Gastroesophageal sphincter (tissue), 4 donors: ENCODE data around the gene NEK9. TPM values are rescaled to one million over a fixed set of nuclear protein-coding genes. Genes with fewer than 3 reads are reported as not detected.

Experiments used
- ATAC-seq: fragments of 150-250 bp; one replicate; pipeline ENCODE4 v1.9.1; 2016; ENCODE audit warnings: mild to moderate bottlenecking, moderate library complexity
- H3K27ac ChIP-seq, 4 donors: fragments of 200-600 bp; sonication (generic) in 3 of 4; 1 replicate in 3 of 4; 2 replicates in 1 of 4; pipeline ENCODE4 v1.5.1; 2016 to 2019
- H3K27me3 ChIP-seq: fragments of 200-600 bp; sonication (generic); one replicate; pipeline ENCODE4 v1.5.1; 2019
- H3K36me3 ChIP-seq, 2 donors: fragments of 200-600 bp; sonication (generic); one replicate each; pipeline ENCODE4 v1.5.1; 2019; ENCODE audit warnings: control low read depth in 1 of 2
- H3K4me1 ChIP-seq, 3 donors: fragments of 200-600 bp; sonication (generic); 1 replicate in 2 of 3; 2 replicates in 1 of 3; pipeline ENCODE4 v1.5.1; 2016 to 2019; ENCODE audit warnings: control low read depth in 2 of 3
- H3K4me3 ChIP-seq, 2 donors: fragments of 200-600 bp; sonication (generic); one replicate each; pipeline ENCODE4 v1.5.1; 2019; ENCODE audit warnings: mild to moderate bottlenecking in 1 of 2, moderate library complexity in 1 of 2
- H3K9me3 ChIP-seq, 3 donors: fragments of 200-600 bp; sonication (generic); one replicate each; pipeline ENCODE4 v1.5.1; 2017 to 2019; ENCODE audit warnings: control low read depth in 2 of 3
- EP300 ChIP-seq: sonication (generic); formaldehyde crosslinking; IDR thresholded peaks from one replicate; pipeline ENCODE4 v1.6.1; 2017; ENCODE audit warnings: antibody characterized with exemption, mild to moderate bottlenecking
- POLR2A ChIP-seq, 2 donors: fragments of 450-650 bp; IDR thresholded peaks; one replicate each; pipeline ENCODE4 v1.6.1; 2017; ENCODE audit warnings: antibody characterized with exemption in 2 of 2, mild to moderate bottlenecking in 2 of 2, moderate library complexity in 1 of 2
- POLR2AphosphoS5 ChIP-seq: sonication (generic); formaldehyde crosslinking; IDR thresholded peaks from one replicate; pipeline ENCODE4 v1.6.1; 2017; ENCODE audit warnings: antibody characterized with exemption
- WGBS, 2 donors: methylation state at CpG; one replicate each; pipeline ENCODE4 v1.1.5; 2018; ENCODE audit warnings: low coverage in 1 of 2; 5-methylcytosine and 5-hydroxymethylcytosine counted together
- total RNA-seq, 4 donors: library from RNA; depleted of rRNA; stranded (reverse); fragments of >200 nt; gene quantifications; one replicate each; pipeline ENCODE4 v1.1.0, GENCODE V29; 2016
- TF ChIP-seq, protein P1 (sequence below), 4 experiments: fragments of 200-600 bp in 2 of 4; fragments of 450-650 bp in 2 of 4; sonication (generic) in 1 of 4; IDR thresholded peaks; one replicate each; pipeline ENCODE4 v1.5.1; 2017 to 2019; ENCODE audit warnings: antibody characterized with exemption in 4 of 4, mild to moderate bottlenecking in 2 of 4, moderate library complexity in 2 of 4

The NEK9 gene
- total RNA-seq, 4 donors from 2014 or later: 34.2 to 95.4 (median 85.9) TPM

DNA sequence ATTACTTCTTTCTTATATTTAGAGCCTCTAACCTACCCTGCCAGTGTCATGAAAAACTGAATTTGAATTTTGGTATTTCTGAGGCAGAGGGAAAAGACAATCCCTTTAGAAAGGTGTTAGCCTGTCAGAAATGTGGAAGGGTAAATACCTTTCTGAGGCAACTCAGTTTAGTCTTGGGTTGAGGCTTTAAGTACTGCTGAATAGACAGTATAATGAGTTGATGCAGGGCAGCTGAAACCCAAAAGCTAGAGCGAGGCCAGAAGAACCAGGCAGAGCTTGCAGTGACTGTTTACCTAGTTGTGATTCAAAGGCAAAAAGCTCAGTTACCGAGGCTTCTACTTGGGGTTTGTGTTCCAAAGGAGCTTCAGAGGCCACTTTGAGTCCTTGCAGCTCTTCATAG, 38.7 kb downstream of the NEK9 start:
- TF ChIP-seq, protein P1, sequence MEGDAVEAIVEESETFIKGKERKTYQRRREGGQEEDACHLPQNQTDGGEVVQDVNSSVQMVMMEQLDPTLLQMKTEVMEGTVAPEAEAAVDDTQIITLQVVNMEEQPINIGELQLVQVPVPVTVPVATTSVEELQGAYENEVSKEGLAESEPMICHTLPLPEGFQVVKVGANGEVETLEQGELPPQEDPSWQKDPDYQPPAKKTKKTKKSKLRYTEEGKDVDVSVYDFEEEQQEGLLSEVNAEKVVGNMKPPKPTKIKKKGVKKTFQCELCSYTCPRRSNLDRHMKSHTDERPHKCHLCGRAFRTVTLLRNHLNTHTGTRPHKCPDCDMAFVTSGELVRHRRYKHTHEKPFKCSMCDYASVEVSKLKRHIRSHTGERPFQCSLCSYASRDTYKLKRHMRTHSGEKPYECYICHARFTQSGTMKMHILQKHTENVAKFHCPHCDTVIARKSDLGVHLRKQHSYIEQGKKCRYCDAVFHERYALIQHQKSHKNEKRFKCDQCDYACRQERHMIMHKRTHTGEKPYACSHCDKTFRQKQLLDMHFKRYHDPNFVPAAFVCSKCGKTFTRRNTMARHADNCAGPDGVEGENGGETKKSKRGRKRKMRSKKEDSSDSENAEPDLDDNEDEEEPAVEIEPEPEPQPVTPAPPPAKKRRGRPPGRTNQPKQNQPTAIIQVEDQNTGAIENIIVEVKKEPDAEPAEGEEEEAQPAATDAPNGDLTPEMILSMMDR (IDR thresholded peaks at IDR 0.05): no peak
- TF ChIP-seq POLR2A (IDR thresholded peaks at IDR 0.05) (no peak), POLR2AphosphoS5 (no peak), EP300 (no peak)
- Histone ChIP-seq H3K27me3 (no peaks in the 10 kb centered on the region), H3K9me3 (no peaks in the 10 kb centered on the region), H3K27ac (no peak overlapping the region), H3K4me1 (no peaks in the 10 kb centered on the region), H3K36me3 (peaks cover 3 to 100% of the 10 kb centered on the region in 2 donors), H3K4me3 (no peak overlapping the region)
- ATAC-seq: no peak
- 65 to 90% methylated on average over 2 of the region's 2 CpGs for WGBS, 2 donors

DNA sequence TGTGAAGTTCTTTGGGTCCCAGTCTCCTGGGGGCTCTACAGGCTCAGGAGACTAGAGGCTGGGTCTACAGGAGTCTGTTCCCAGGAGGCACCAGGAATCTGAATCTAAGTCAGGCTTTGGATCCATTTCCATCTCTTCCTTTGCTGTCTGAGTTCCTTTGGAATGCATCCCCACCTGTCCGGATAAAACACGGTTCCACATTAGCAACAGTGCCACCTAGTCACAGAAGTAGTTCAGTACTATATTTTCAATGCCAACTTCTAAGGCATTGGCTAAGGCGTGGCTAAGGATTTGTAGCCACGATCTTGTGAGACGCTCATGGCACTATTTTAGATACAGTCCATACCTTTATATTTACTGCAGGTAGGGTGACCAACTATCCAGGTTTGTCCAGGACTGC, 42.3 kb downstream of the NEK9 start:
- TF ChIP-seq POLR2A (IDR thresholded peaks at IDR 0.05) (no peak), POLR2AphosphoS5 (no peak), EP300 (no peak)
- TF ChIP-seq, protein P1 (IDR thresholded peaks at IDR 0.05): no peak
- Histone ChIP-seq H3K27me3 (no peaks in the 10 kb centered on the region), H3K4me1 (peaks cover 0 to 25% (median 10%) of the 10 kb centered on the region in 3 donors), H3K9me3 (no peaks in the 10 kb centered on the region), H3K27ac (no peak overlapping the region), H3K36me3 (peaks cover 3 to 63% of the 10 kb centered on the region in 2 donors), H3K4me3 (no peak overlapping the region)
- 46 to 58% methylated on average over 4 of the region's 5 CpGs for WGBS, 2 donors
- ATAC-seq: no peak

DNA sequence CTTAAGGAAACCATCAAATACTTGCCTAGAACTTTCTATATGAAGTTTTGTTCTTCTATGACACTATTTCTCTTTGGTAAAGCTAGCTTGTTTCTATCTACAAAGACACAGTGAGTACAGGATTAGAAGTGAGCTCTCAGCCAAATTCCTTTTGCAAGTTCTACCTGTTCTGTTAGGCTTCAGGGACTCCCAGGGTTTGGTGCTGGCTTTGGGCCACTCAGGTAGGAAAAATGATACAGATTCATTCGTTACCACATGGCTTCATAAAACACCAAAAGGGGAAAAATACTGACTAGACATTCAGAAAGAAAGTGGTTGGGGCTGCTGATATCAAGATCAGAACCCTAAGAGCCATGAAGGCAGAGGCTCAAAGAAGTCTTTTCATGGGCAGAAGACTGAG, 43.6 kb downstream of the NEK9 start:
- ATAC-seq: no peak
- TF ChIP-seq EP300: no peak
- TF ChIP-seq, protein P1 (IDR thresholded peaks at IDR 0.05): no peak
- TF ChIP-seq POLR2AphosphoS5: no peak
- no peak for TF ChIP-seq POLR2A (IDR thresholded peaks at IDR 0.05)
- 80 to 100% methylated on average over 1 of the region's 1 CpG for WGBS, 2 donors
- no peaks in the 10 kb centered on the region for H3K9me3 ChIP-seq
- peaks cover 3 to 51% of the 10 kb centered on the region in 2 donors for H3K36me3 ChIP-seq
- peaks cover 0 to 25% (median 10%) of the 10 kb centered on the region in 3 donors for H3K4me1 ChIP-seq
- no peak overlapping the region for H3K4me3 ChIP-seq
- H3K27me3 ChIP-seq: no peaks in the 10 kb centered on the region
- peak overlapping the region in 1 of 4 donors; percentile 33 for H3K27ac ChIP-seq

DNA sequence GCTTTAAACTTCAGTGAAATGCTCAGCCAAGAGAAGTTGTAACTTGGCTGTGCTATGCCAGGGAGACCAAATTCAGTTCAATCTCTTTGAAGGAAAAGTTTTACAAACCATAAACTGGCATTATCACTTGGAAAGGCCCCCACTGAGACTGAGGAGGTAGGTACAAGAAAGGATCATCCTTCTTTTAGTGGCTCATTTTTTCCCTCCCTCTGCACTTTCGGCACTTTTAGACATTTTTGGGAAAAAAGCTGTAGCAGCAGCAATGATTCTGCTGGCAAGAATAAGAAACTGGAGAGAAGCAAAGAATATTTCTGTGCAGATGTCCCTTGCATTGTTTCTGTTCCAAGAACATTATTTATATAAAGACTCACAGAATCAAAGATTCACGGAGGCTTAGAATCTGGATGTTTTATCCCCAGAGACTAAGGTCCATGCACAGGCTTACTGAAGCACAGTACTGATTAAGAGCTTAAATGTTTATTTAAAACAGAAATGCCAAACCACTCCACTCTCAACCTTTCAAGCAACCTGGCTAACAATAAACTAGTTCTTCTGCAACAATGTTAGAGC, 45.1 kb downstream of the NEK9 start:
- peaks cover 0 to 42% of the 10 kb centered on the region in 2 donors for H3K36me3 ChIP-seq
- ATAC-seq: no peak
- TF ChIP-seq POLR2AphosphoS5 (no peak), EP300 (no peak), POLR2A (IDR thresholded peaks at IDR 0.05) (no peak)
- TF ChIP-seq, protein P1 (IDR thresholded peaks at IDR 0.05): no peak
- WGBS, 2 donors: 0 to 18% methylated on average over 2 of the region's 2 CpGs
- peak overlapping the region in 3 of 4 donors; percentile 58 to 67 (median 65) for H3K27ac ChIP-seq
- no peak overlapping the region for H3K4me3 ChIP-seq
- peaks cover 0 to 25% (median 10%) of the 10 kb centered on the region in 3 donors for H3K4me1 ChIP-seq
- no peaks in the 10 kb centered on the region for H3K27me3 ChIP-seq
- H3K9me3 ChIP-seq: no peaks in the 10 kb centered on the region

DNA sequence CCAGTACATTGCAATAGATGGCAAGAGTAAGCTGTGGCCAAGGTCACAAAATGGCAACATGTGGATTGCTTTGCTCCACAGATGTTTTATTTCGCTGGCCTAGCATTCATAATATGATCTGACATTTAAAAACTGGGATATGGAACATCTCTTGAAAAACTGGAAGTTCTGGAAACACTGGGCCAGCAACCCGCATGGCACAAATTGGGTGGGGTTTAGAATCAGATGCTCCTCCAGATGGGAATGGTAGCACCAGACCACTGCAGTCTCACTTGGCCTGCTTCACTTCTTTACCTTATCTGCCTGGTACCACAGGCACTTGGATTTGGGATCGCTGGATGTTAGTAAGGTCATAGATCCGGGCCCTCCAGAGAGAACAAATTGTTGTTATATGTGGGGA, 47.3 kb downstream of the NEK9 start:
- no peak for ATAC-seq
- peaks cover 0 to 25% (median 10%) of the 10 kb centered on the region in 3 donors for H3K4me1 ChIP-seq
- H3K27ac ChIP-seq: no peak overlapping the region
- H3K27me3 ChIP-seq: no peaks in the 10 kb centered on the region
- H3K9me3 ChIP-seq: no peaks in the 10 kb centered on the region
- TF ChIP-seq POLR2AphosphoS5: no peak
- TF ChIP-seq EP300: no peak
- no peak for TF ChIP-seq POLR2A (IDR thresholded peaks at IDR 0.05)
- TF ChIP-seq, protein P1 (IDR thresholded peaks at IDR 0.05): no peak
- no peak overlapping the region for H3K4me3 ChIP-seq
- peaks cover 0 to 20% of the 10 kb centered on the region in 2 donors for H3K36me3 ChIP-seq
- WGBS, 2 donors: 50 to 93% methylated on average over 3 to 4 of the region's 4 CpGs
